Choroid plexus epithelial cell (primary cell): Measurements from ENCODE around the gene DCAF11.

Experiments used
- DNase-seq: peaks from one replicate; pipeline ENCODE4 v3.0.0-alpha.2; 2010; ENCODE audit warnings: low read depth
- H3K4me3 ChIP-seq: 2 replicates; pipeline ENCODE4 v1.5.1; 2011; ENCODE audit warnings: low read depth, mild to moderate bottlenecking, control low read depth, low read length, moderate library complexity
- TF ChIP-seq, protein P1 (sequence below): conservative IDR thresholded peaks from 2 replicates; pipeline ENCODE4 v1.5.1; 2011; ENCODE audit warnings: low read depth, mild to moderate bottlenecking, control low read depth, inconsistent platforms, low read length, moderate library complexity

DCAF11 gene

DNA sequence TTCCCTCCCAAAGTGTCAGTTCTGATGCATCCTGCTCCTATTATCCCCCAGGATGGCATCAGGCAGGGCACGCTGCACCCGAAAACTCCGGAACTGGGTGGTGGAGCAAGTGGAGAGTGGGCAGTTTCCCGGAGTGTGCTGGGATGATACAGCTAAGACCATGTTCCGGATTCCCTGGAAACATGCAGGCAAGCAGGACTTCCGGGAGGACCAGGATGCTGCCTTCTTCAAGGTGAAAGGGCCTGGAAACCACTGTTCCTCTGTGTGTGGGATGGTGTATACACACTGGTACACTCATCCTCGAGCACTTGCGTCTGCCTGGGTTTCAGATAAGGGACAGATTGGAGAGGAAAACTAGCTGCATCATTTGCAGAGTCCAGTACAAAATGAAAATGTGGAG is 47.5 kb downstream of the DCAF11 start:
- DNase-seq, result peak; percentile 33
- H3K4me3 ChIP-seq, result peak overlapping the region; percentile 89
- TF ChIP-seq, protein P1, sequence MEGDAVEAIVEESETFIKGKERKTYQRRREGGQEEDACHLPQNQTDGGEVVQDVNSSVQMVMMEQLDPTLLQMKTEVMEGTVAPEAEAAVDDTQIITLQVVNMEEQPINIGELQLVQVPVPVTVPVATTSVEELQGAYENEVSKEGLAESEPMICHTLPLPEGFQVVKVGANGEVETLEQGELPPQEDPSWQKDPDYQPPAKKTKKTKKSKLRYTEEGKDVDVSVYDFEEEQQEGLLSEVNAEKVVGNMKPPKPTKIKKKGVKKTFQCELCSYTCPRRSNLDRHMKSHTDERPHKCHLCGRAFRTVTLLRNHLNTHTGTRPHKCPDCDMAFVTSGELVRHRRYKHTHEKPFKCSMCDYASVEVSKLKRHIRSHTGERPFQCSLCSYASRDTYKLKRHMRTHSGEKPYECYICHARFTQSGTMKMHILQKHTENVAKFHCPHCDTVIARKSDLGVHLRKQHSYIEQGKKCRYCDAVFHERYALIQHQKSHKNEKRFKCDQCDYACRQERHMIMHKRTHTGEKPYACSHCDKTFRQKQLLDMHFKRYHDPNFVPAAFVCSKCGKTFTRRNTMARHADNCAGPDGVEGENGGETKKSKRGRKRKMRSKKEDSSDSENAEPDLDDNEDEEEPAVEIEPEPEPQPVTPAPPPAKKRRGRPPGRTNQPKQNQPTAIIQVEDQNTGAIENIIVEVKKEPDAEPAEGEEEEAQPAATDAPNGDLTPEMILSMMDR, result no peak

DNA sequence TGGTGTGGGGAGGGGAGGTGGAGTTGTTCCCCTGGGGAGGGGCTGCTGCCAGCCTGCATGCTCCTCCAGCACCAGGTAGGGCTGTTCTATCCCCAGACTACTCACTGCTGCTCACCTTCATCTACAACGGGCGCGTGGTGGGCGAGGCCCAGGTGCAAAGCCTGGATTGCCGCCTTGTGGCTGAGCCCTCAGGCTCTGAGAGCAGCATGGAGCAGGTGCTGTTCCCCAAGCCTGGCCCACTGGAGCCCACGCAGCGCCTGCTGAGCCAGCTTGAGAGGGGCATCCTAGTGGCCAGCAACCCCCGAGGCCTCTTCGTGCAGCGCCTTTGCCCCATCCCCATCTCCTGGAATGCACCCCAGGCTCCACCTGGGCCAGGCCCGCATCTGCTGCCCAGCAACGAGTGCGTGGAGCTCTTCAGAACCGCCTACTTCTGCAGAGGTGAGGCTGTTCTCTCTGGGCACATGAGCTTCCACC is 50.0 kb downstream of the DCAF11 start:
- DNase-seq, result no peak
- TF ChIP-seq, protein P1, result no peak
- H3K4me3 ChIP-seq, result no peak overlapping the region

DNA sequence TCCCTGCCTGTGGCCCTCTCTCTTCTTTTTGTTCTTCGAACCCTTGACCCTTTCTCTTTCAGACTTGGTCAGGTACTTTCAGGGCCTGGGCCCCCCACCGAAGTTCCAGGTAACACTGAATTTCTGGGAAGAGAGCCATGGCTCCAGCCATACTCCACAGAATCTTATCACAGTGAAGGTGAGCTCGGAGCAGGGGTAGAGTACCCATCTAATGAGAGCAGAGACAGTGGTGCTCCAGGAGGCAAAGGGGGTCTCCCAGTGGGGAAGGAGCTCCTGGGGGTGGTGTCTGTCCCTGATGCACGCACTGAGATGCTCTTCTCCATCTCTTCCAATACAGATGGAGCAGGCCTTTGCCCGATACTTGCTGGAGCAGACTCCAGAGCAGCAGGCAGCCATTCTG is 51.2 kb downstream of the DCAF11 start:
- TF ChIP-seq, protein P1, result no peak
- H3K4me3 ChIP-seq, result no peak overlapping the region
- DNase-seq, result no peak

DNA sequence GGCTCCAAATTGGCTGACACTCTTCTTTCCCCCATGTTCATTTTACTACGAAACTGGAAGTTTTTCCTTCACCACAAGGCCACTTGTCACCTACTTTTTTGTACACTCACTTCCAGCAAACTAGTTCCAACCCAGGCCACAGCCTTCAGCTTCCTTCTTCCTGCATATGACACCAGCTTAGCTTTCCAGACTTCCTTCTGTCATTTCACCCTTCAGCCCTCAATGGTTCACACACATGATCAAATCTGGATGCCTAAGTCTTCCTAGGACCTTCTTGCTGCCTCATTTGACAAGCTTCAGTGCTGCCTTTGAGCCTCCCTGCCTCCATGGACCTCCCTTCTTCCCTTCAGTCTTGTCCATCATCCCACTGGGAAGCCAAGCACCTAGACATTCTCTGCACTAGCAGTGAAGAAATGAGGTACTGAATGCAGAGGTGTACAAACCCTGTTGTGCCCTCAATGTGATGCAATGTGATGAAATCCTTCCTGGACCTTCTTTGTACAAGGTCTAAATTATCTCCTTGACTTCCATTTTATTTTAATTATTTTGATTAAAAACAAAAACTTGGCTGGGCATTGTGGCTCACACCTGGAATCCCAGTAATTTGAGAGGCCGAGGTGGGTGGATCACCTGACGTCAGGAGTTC is 53.0 kb downstream of the DCAF11 start:
- DNase-seq, result no peak
- no peak overlapping the region for H3K4me3 ChIP-seq
- TF ChIP-seq, protein P1, result no peak

DNA sequence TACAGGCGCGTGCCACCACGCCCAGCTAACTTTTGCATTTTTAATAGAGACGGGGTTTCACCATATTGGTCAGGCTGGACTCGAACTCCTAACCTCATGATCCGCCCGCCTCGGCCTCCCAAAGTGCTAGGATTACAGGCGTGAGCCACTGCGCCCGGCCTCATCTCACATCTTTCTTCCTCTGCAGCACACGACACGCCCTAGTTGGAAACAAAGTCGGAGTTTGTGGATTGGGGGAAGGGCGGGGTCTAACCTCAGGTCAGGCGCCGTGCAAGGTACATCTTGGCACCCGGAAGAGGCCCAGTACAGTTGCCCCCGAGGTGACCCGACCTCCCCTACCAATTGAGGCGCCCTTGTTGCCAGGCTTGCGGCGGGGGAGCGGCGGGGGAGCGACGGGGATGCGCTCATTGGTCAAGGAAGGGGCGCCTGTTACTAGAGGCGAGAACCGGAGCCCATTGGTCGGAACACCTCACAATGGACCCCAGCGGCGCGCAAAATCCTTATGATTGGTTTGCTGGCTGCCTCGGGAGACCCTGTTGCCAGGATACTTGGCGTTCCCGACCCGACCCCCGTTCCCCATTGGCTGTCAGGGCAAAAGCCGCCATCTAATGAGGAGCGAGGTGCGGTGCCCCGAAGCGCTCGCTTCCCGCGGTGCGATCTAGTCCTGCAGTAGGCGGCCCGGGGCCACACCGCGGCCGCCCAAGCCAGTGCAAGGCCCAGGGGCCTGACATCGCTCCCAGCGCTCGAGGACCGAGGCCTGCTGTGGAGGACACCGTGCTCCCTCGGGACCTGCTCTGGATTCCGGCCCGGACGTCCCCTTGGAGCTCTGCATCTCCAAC is 57.1 kb downstream of the DCAF11 start, which contains the start of gene REC8:
TSS of gene REC8 (plus strand) at position 659 of the 839 bp plus-strand sequence. CDS start 473 bp downstream, outside the sequence.
- TF ChIP-seq, protein P1, result no peak
- peak; percentile 99 for DNase-seq
- peak within 1 kb of the TSS; percentile 73 for H3K4me3 ChIP-seq

DNA sequence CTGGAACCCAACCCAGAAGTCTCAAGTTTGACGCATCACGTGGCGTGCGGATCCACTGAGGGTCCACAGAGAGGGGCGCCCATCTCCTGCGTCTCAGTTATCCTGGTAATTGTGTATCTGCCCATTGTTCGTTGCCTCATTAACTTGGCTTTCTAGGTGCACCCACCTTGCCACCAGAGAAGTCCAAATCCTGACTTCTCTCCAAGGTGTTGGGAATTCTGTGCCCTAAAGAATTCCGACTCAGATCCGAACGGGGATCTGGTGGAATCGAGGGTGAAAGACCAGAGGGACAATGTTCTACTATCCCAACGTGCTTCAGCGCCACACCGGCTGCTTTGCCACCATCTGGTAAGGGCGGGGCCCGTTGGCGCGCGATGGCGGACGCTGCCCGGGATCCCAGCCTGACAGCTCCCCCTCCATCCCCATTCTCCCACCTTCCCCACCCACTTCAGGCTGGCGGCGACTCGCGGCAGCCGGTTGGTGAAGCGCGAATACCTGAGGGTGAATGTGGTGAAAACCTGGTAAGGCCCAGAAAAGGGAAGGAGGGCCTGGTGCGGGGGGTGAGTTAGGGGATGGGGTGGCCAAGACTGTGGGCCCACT is 57.8 kb downstream of the DCAF11 start:
- no peak for DNase-seq
- TF ChIP-seq, protein P1, result no peak
- H3K4me3 ChIP-seq, result peak overlapping the region; percentile 73
